K562 (cell line): ENCODE measurements around the gene TMEM245. TPM values are rescaled to one million over a fixed set of nuclear protein-coding genes. Genes with fewer than 3 reads are reported as not detected.
A peak's percentile ranks its signal among the peaks of the same experiment; 100 is the strongest.

ENCODE experiments used
- ASH1L ChIP-seq: fragments of 450-650 bp; IDR thresholded peaks from 2 replicates; pipeline ENCODE4 v1.6.1; 2018; ENCODE audit warnings: borderline replicate concordance, mild to moderate bottlenecking, low read depth; ENCODE audit not compliant: partially characterized antibody
- BRF1 ChIP-seq: IDR thresholded peaks from 3 replicates; pipeline ENCODE4 v1.6.1; 2011; ENCODE audit warnings: borderline replicate concordance, mild to moderate bottlenecking; ENCODE audit not compliant: insufficient read length; ENCODE audit errors: extremely low read depth
- CC2D1A ChIP-seq: fragments of 450-650 bp; IDR thresholded peaks from 2 replicates; pipeline ENCODE4 v1.6.1; 2017; ENCODE audit warnings: mild to moderate bottlenecking
- CCNT2 ChIP-seq: IDR thresholded peaks from 2 replicates; pipeline ENCODE4 v1.6.1; 2011; ENCODE audit warnings: borderline replicate concordance, low read depth, mild to moderate bottlenecking, moderate library complexity, mixed read lengths, low read length; ENCODE audit not compliant: insufficient read length; ENCODE audit errors: extremely low read depth
- DNMT1 ChIP-seq: fragments of 450-650 bp; IDR thresholded peaks from 2 replicates; pipeline ENCODE4 v1.6.1; 2016; ENCODE audit warnings: antibody characterized with exemption, mild to moderate bottlenecking
- EP300 ChIP-seq: IDR thresholded peaks from 2 replicates; pipeline ENCODE4 v1.6.1; 2012; ENCODE audit warnings: low read length, improper control_type of control experiment
- FOXA1 ChIP-seq: fragments of 450-650 bp; IDR thresholded peaks from 2 replicates; pipeline ENCODE4 v1.6.1; 2016; ENCODE audit warnings: mild to moderate bottlenecking, borderline replicate concordance
- FOXA3 ChIP-seq, 2 experiments: fragments of 450-650 bp in 1 of 2; sonication (generic) in 1 of 2; formaldehyde crosslinking; IDR thresholded peaks in 1 of 2; conservative IDR thresholded peaks in 1 of 2; 2 replicates each; pipeline versions ENCODE4 v1.4.0 to v1.8.0; 2020 to 2022; ENCODE audit warnings: mild to moderate bottlenecking in 2 of 2, missing genetic modification reagents in 1 of 2
- FOXP1 ChIP-seq: sonication (generic); formaldehyde crosslinking; IDR thresholded peaks from 2 replicates; pipeline ENCODE4 v1.8.0; 2022; ENCODE audit warnings: mild to moderate bottlenecking, missing genetic modification reagents
- GTF2B ChIP-seq: IDR thresholded peaks from 2 replicates; pipeline ENCODE4 v1.6.1; 2011; ENCODE audit not compliant: insufficient read length; ENCODE audit errors: extremely low read depth
- HINFP ChIP-seq: fragments of 450-650 bp; conservative IDR thresholded peaks from 2 replicates; pipeline ENCODE4 v1.6.1; 2016; ENCODE audit warnings: missing genetic modification characterization, low read depth, mild to moderate bottlenecking, control low read depth, missing compliant biosample characterization
- MCM5 ChIP-seq: fragments of 450-650 bp; IDR thresholded peaks from 2 replicates; pipeline ENCODE4 v1.6.1; 2016; ENCODE audit warnings: low read depth
- NR2C2 ChIP-seq, 2 experiments: fragments of 200-800 bp in 1 of 2; sonication (Bioruptor generic) in 1 of 2; sonication (generic) in 1 of 2; formaldehyde crosslinking in 1 of 2; IDR thresholded peaks; 2 replicates each; pipeline versions ENCODE4 v1.6.1 to v1.8.0; 2016 to 2022; ENCODE audit warnings: mild to moderate bottlenecking in 1 of 2, missing compliant biosample characterization in 1 of 2, missing genetic modification characterization in 1 of 2, missing genetic modification reagents in 1 of 2
- NRF1 ChIP-seq, 2 experiments: fragments of 450-650 bp; IDR thresholded peaks in 1 of 2; conservative IDR thresholded peaks in 1 of 2; 2 replicates each; pipeline ENCODE4 v1.6.1; 2014; ENCODE audit warnings: mild to moderate bottlenecking in 2 of 2
- PBX2 ChIP-seq, 2 experiments: IDR thresholded peaks in 1 of 2; conservative IDR thresholded peaks in 1 of 2; 2 replicates each; pipeline ENCODE4 v1.6.1; 2016; ENCODE audit warnings: low read depth in 2 of 2, mild to moderate bottlenecking in 1 of 2, missing compliant biosample characterization in 1 of 2, missing genetic modification characterization in 1 of 2, moderate library complexity in 1 of 2
- RBM39 ChIP-seq: fragments of 200-400 bp; formaldehyde crosslinking; optimal IDR thresholded peaks from 2 replicates; pipeline ENCODE3; 2018; ENCODE audit warnings: low read depth, low read length
- TEAD4 ChIP-seq, 2 experiments: sonication (generic) in 1 of 2; formaldehyde crosslinking in 1 of 2; IDR thresholded peaks; 2 replicates each; pipeline versions ENCODE4 v1.6.1 to v1.8.0; 2012 to 2022; ENCODE audit warnings: borderline replicate concordance in 1 of 2, inconsistent platforms in 1 of 2, low read length in 1 of 2, mild to moderate bottlenecking in 1 of 2, missing genetic modification reagents in 1 of 2
- TOE1 ChIP-seq, 2 experiments: fragments of 450-650 bp in 1 of 2; sonication (generic) in 1 of 2; formaldehyde crosslinking in 1 of 2; IDR thresholded peaks; 2 replicates each; pipeline versions ENCODE4 v1.7.1 to v1.8.0; 2016 to 2022; ENCODE audit warnings: borderline replicate concordance in 2 of 2, mild to moderate bottlenecking in 2 of 2, antibody characterized with exemption in 1 of 2, inconsistent platforms in 1 of 2, low read depth in 1 of 2, missing genetic modification reagents in 1 of 2, moderate library complexity in 1 of 2
- ZNF24 ChIP-seq: fragments of 450-650 bp; IDR thresholded peaks from 2 replicates; pipeline ENCODE4 v1.6.1; 2016
- polyA plus RNA-seq, 8 experiments: library from polyadenylated mRNA; depleted of rRNA in 4 of 8; stranded (reverse) in 5 of 8; unstranded in 3 of 8; fragments of >200 nt; fragmentation: Nextera tagmentation in 2 of 8; fragmentation: Illumina TruSeq in 1 of 8; extraction: Ambion mirVana in 2 of 8; extraction: Trizol in 1 of 8; gene quantifications; 2 replicates each; pipeline versions ENCODE4 v1.2.1 to v1.2.3, GENCODE V29; 2011 to 2014; ENCODE audit warnings: inconsistent platforms in 1 of 8, missing spikeins in 1 of 8
- total RNA-seq, 7 experiments: library from RNA; depleted of rRNA in 6 of 7; stranded (reverse); fragments of >200 nt in 6 of 7; fragmentation: Illumina TruSeq in 2 of 7; extraction: Trizol in 2 of 7; gene quantifications; 2 replicates each; pipeline versions ENCODE4 v1.2.1 to v1.2.3, GENCODE V29; 2011 to 2021; ENCODE audit warnings: low replicate concordance in 1 of 7

Gene TMEM245
- total and polyA plus RNA-seq, 9 of the 15 experiments (the other 6 are each of a cell fraction or from before 2014, with no cell fraction given), result 8.5 to 43.2 (median 24.3) TPM

- TF ChIP-seq TEAD4 (IDR thresholded peaks at IDR 0.05; ENCODE audit: low read length), result no peak
- 0 out of 2 replicates have a peak, but pooled peaks have one; percentile 35 for TF ChIP-seq TEAD4 (CRISPR knock-in tag; IDR thresholded peaks at IDR 0.05; ENCODE audit: borderline replicate concordance)
- TF ChIP-seq GTF2B, result no peak
- no peak for TF ChIP-seq EP300
- TF ChIP-seq FOXP1, result peak; percentile 23; the same call in 1 of the 2 replicates
- no peak for TF ChIP-seq FOXA3 (CRISPR knock-in tag; conservative IDR thresholded peaks at IDR 0.05 in 1 of 2, IDR thresholded peaks at IDR 0.05 in 1 of 2)
- peak; percentile 82 for TF ChIP-seq CCNT2
- TF ChIP-seq PBX2 (CRISPR knock-in tag; IDR thresholded peaks at IDR 0.05; ENCODE audit: low read depth), result no peak
- TF ChIP-seq PBX2 (tag; conservative IDR thresholded peaks at IDR 0.05; ENCODE audit: low read depth), result peak; percentile 60
- TF ChIP-seq CC2D1A, result peak; percentile 80
- peak in 1 of 2 experiments; percentile 68; a peak in 2 of 4 replicates for TF ChIP-seq NRF1 (conservative IDR thresholded peaks at IDR 0.05 in 1 of 2, IDR thresholded peaks at IDR 0.05 in 1 of 2)
- no peak for TF ChIP-seq BRF1
- no peak for TF ChIP-seq MCM5
- no peak for TF ChIP-seq RBM39
- TF ChIP-seq NR2C2 (CRISPR knock-in tag; IDR thresholded peaks at IDR 0.05), result no peak
- peak; percentile 53 for TF ChIP-seq NR2C2 (tag; IDR thresholded peaks at IDR 0.05)
- peak; percentile 41; the same call in 1 of the 2 replicates for TF ChIP-seq ZNF24
- TF ChIP-seq HINFP (tag), result no peak
- no peak for TF ChIP-seq FOXA1
- TF ChIP-seq TOE1 (IDR thresholded peaks at IDR 0.05; ENCODE audit: borderline replicate concordance), result peak; percentile 94
- no peak for TF ChIP-seq TOE1 (CRISPR knock-in tag; IDR thresholded peaks at IDR 0.05; ENCODE audit: borderline replicate concordance, low read depth)
- TF ChIP-seq DNMT1, result no peak
- peak; percentile 51 for TF ChIP-seq ASH1L
These were observed at the start of gene TMEM245 (continued) for GRCh38 chr9:109119439-109120203.
